Hepatocyte (in vitro differentiated cells): Measurements from ENCODE around the gene FKBP14. TPM values are rescaled to one million over a fixed set of nuclear protein-coding genes. Genes with fewer than 3 reads are reported as not detected.

Source experiments
- DNase-seq: peaks from one replicate; pipeline ENCODE4 v3.0.0-alpha.2; 2016; ENCODE audit warnings: low spot score
- H2AFZ ChIP-seq: fragments of 200-600 bp; sonication (generic); 2 replicates; pipeline ENCODE4 v1.6.0; 2016; ENCODE audit warnings: antibody characterized with exemption, mild to moderate bottlenecking
- H3K27ac ChIP-seq: fragments of 200-600 bp; sonication (generic); 2 replicates; pipeline ENCODE4 v1.5.1; 2016; ENCODE audit warnings: mild to moderate bottlenecking
- H3K27me3 ChIP-seq: fragments of 200-600 bp; sonication (generic); 2 replicates; pipeline ENCODE4 v1.6.1; 2016
- H3K36me3 ChIP-seq: fragments of 200-600 bp; sonication (generic); replicated peaks from 2 replicates; pipeline ENCODE4 v1.5.1; 2016; ENCODE audit warnings: low read depth; ENCODE audit not compliant: insufficient read depth
- H3K4me1 ChIP-seq: fragments of 200-600 bp; sonication (generic); 2 replicates; pipeline ENCODE4 v1.5.1; 2016; ENCODE audit warnings: mild to moderate bottlenecking, moderate library complexity; ENCODE audit not compliant: insufficient read depth
- H3K4me2 ChIP-seq: fragments of 200-600 bp; sonication (generic); 2 replicates; pipeline ENCODE4 v1.6.0; 2016
- H3K4me3 ChIP-seq: fragments of 200-600 bp; sonication (generic); 2 replicates; pipeline ENCODE4 v1.5.1; 2016; ENCODE audit warnings: mild to moderate bottlenecking
- H3K79me2 ChIP-seq: fragments of 200-600 bp; sonication (generic); 2 replicates; pipeline ENCODE4 v1.6.0; 2017; ENCODE audit warnings: mild to moderate bottlenecking
- H3K9me2 ChIP-seq: fragments of 200-600 bp; sonication (generic); replicated peaks from 2 replicates; pipeline ENCODE4 v1.6.0; 2017; ENCODE audit warnings: mild to moderate bottlenecking; ENCODE audit not compliant: insufficient read depth
- H3K9me3 ChIP-seq: fragments of 200-600 bp; sonication (generic); 2 replicates; pipeline ENCODE4 v1.5.1; 2016; ENCODE audit warnings: low read depth, mild to moderate bottlenecking
- H4K20me1 ChIP-seq: fragments of 200-600 bp; sonication (generic); 2 replicates; pipeline ENCODE4 v1.6.0; 2016; ENCODE audit warnings: mild to moderate bottlenecking; ENCODE audit not compliant: insufficient read depth, poor library complexity, severe bottlenecking
- EZH2 ChIP-seq: fragments of 200-600 bp; sonication (generic); IDR thresholded peaks from 2 replicates; pipeline ENCODE4 v1.6.1; 2016; ENCODE audit warnings: antibody characterized with exemption, mild to moderate bottlenecking, borderline replicate concordance
- EZH2phosphoT487 ChIP-seq: fragments of 200-600 bp; sonication (generic); IDR thresholded peaks from one replicate; pipeline ENCODE4 v1.6.1; 2018; ENCODE audit warnings: antibody characterized with exemption, mild to moderate bottlenecking, low read depth, moderate library complexity; ENCODE audit not compliant: unreplicated experiment, severe bottlenecking
- WGBS: methylation state at CpG from one replicate; pipeline ENCODE4 v1.1.6; 2016; ENCODE audit warnings: low lambda C conversion rate; ENCODE audit errors: missing lambda C conversion rate; 5-methylcytosine and 5-hydroxymethylcytosine counted together
- polyA plus RNA-seq: library from polyadenylated mRNA; unstranded; fragments of >200 nt; fragmentation: Nextera tagmentation; extraction: Ambion mirVana; gene quantifications from 2 replicates; pipeline ENCODE4 v1.2.1, GENCODE V29; 2016
- total RNA-seq: library from RNA; depleted of rRNA; stranded (reverse); fragments of >200 nt; gene quantifications from 2 replicates; pipeline ENCODE4 v1.2.3, GENCODE V29; 2014
- TF ChIP-seq, protein P1 (sequence below): fragments of 200-600 bp; sonication (generic); IDR thresholded peaks from 2 replicates; pipeline ENCODE4 v1.5.1; 2016; ENCODE audit warnings: antibody characterized with exemption, mild to moderate bottlenecking; ENCODE audit not compliant: poor library complexity

FKBP14 gene
- total and polyA plus RNA-seq, 2 experiments from 2014 or later = 36.5 to 45.4 TPM

GRCh38 chr7:30047124-30047523, 20.6 kb upstream of the FKBP14 start:
- no peak for DNase-seq
- no peaks in the 10 kb centered on the region for H4K20me1 ChIP-seq
- WGBS = 94% methylated on average over 2 of the region's 2 CpGs
- H3K27me3 ChIP-seq = no peaks in the 10 kb centered on the region
- no peak overlapping the region for H3K4me2 ChIP-seq
- no peak overlapping the region for H2AFZ ChIP-seq
- H3K79me2 ChIP-seq = peaks cover 19% of the 10 kb centered on the region
- no peak overlapping the region for H3K27ac ChIP-seq
- TF ChIP-seq EZH2 = no peak
- TF ChIP-seq, protein P1, sequence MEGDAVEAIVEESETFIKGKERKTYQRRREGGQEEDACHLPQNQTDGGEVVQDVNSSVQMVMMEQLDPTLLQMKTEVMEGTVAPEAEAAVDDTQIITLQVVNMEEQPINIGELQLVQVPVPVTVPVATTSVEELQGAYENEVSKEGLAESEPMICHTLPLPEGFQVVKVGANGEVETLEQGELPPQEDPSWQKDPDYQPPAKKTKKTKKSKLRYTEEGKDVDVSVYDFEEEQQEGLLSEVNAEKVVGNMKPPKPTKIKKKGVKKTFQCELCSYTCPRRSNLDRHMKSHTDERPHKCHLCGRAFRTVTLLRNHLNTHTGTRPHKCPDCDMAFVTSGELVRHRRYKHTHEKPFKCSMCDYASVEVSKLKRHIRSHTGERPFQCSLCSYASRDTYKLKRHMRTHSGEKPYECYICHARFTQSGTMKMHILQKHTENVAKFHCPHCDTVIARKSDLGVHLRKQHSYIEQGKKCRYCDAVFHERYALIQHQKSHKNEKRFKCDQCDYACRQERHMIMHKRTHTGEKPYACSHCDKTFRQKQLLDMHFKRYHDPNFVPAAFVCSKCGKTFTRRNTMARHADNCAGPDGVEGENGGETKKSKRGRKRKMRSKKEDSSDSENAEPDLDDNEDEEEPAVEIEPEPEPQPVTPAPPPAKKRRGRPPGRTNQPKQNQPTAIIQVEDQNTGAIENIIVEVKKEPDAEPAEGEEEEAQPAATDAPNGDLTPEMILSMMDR = no peak
- no peak for TF ChIP-seq EZH2phosphoT487
- no peaks in the 10 kb centered on the region for H3K9me2 ChIP-seq
- no peak overlapping the region for H3K4me3 ChIP-seq
- H3K9me3 ChIP-seq = no peaks in the 10 kb centered on the region
- H3K36me3 ChIP-seq = peaks cover 4% of the 10 kb centered on the region
- H3K4me1 ChIP-seq = no peaks in the 10 kb centered on the region

- Histone ChIP-seq H3K9me2 (no peaks in the 10 kb centered on the region), H3K36me3 (peaks cover 4% of the 10 kb centered on the region), H3K4me2 (no peak overlapping the region), H3K9me3 (no peaks in the 10 kb centered on the region), H2AFZ (no peak overlapping the region), H3K27ac (no peak overlapping the region), H3K27me3 (no peaks in the 10 kb centered on the region), H3K79me2 (peaks cover 28% of the 10 kb centered on the region), H3K4me1 (no peaks in the 10 kb centered on the region), H4K20me1 (no peaks in the 10 kb centered on the region), H3K4me3 (no peak overlapping the region)
- 98% methylated on average over 3 of the region's 3 CpGs for WGBS
- no peak for DNase-seq
- no peak for TF ChIP-seq EZH2
- no peak for TF ChIP-seq EZH2phosphoT487
- TF ChIP-seq, protein P1 = no peak
Measured at GRCh38 chr7:30046127-30046770, 19.7 kb upstream of the FKBP14 start.

- Histone ChIP-seq H3K79me2 (peaks cover 63% of the 10 kb centered on the region), H4K20me1 (no peaks in the 10 kb centered on the region), H3K9me2 (no peaks in the 10 kb centered on the region), H3K27ac (no peak overlapping the region), H3K4me2 (no peak overlapping the region), H3K4me3 (no peak overlapping the region), H3K27me3 (no peaks in the 10 kb centered on the region), H2AFZ (no peak overlapping the region), H3K4me1 (peaks cover 6% of the 10 kb centered on the region), H3K9me3 (no peaks in the 10 kb centered on the region), H3K36me3 (no peaks in the 10 kb centered on the region)
- 82% methylated on average over 4 of the region's 4 CpGs for WGBS
- TF ChIP-seq, protein P1 = no peak
- TF ChIP-seq EZH2phosphoT487 (no peak), EZH2 (no peak)
- no peak for DNase-seq
Measured at GRCh38 chr7:30041526-30042269, 15.2 kb upstream of the FKBP14 start.
